ENCODE results near the gene SCUBE1. TPM values are rescaled to one million over a fixed set of nuclear protein-coding genes. Genes with fewer than 3 reads are reported as not detected.

SCUBE1 gene
- total RNA-seq, 1 experiment from 2014 or later: 28.9 TPM

DNA sequence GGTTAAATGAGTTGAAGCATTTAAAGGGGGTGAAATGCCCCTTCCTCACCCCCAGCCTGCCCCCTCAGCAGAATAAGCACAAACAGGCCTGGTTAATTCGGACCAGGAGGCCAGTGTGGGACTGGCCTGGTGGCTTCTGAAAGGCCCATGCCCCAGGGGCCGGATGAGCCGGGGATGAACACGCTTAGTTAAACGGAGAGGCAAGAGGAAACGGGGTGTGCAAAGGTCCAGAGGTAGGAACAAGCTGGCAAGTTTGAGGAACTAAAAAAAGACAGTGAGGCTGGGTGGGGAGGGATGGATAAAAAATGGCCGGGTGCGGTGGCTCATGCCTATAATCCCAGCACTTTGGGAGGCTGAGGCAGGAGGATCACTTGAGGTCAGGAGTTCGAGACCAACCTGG lies 11.5 kb downstream of the SCUBE1 start:
- in situ Hi-C loops (cut with HindIII; ENCODE audit: low sequenced_read_pairs): no loop called here
- DNase-seq (ENCODE audit: low spot score): no peak

DNA sequence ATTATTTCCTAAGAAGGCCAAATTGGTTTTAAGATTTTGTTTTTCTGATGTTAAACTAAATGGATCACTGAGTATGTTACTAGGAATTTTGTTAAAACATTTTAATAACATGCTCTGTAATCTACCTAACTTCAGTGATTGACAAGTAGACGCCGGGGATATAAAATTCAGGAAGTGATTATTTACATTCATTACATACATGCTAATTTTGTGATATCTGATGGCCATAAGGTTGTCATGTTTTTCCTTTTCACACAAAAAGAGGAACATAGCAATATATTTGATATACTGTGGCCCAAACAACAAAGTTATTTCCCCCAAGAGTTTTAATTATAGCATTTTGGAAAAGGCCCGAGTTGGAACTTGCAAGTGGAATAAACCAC lies 12.1 kb downstream of the SCUBE1 start:
- no peak for DNase-seq (ENCODE audit: low spot score)
- in situ Hi-C loops (cut with HindIII; ENCODE audit: low sequenced_read_pairs): no loop called here

DNA sequence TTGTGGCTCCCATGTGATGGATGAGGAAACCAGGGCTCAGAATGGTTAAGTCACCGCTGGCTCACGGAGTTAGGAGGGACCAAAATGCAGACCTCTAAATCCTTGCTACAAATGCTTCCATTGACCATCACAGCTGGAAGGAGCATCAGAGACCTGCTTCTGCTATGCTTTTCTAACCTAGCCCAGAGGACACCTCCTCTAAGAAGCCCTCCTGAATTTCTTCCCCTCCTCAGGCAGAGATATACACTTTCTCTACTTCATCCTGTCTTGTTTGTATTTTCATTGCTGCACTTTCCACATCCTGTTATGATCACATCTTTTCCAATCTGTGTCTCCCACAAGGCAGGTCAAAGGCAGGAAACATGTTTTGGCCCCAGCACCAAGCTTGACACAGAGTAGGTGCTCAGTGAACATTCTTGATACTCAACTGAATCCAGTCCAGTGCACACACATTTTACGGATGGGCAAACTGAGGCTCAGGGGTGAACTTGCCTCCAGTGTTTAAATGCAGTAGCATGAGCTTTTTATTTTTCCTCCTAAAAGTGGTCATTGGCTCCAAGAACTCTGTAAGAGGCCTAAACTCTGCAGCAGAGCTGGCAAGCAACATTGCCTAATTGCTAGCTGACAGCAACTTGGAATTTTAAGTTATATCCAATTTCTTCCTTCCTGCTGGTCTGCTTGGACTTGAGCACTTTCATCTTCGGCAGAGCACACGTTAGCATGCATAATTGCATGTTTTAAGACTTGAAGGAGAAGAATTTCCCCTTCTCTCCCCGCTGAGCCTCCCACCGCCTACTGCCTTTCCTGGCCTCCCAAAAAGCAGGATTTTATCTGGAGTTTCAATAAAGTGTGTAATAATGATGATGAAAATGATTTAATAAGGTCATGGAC lies 12.7 kb downstream of the SCUBE1 start:
- in situ Hi-C loops (cut with HindIII; ENCODE audit: low sequenced_read_pairs): no loop called here
- DNase-seq (ENCODE audit: low spot score): no peak

DNA sequence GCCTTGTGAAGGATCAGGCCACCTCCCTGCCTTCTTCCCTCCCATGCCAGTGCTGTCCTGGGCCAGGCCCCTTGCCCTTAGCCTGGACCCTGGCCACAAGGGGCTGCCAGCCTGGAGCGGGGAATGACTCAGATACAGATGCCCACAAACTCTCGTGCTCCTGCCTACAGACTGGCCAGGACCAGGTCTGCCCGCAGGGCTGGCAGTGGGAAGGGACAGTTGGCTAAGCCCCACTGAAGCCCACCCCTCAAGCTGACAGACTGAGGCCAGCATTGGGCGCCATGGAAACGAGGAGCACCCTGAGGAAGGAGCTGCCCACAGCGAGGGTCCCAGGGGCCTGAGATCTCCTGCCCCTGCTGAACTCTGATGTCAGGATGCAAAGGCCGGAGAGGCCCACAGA lies 14.1 kb downstream of the SCUBE1 start:
- in situ Hi-C loops (cut with HindIII; ENCODE audit: low sequenced_read_pairs): no loop called here
- no peak for DNase-seq (ENCODE audit: low spot score)

DNA sequence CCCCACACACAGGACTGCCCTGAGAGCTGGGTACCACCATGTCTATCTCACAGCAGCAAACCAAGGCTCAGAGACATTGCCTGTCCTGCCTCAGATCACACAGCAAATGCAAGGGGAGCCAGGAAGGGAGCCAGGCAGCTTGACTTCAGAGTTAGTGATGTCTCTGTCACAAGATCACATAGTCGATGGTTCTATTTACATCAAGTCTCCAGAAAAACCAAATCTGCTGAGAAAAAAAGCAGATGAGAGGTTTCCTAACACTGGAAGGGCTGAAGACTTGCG lies 16.1 kb downstream of the SCUBE1 start:
- DNase-seq (ENCODE audit: low spot score): no peak

DNA sequence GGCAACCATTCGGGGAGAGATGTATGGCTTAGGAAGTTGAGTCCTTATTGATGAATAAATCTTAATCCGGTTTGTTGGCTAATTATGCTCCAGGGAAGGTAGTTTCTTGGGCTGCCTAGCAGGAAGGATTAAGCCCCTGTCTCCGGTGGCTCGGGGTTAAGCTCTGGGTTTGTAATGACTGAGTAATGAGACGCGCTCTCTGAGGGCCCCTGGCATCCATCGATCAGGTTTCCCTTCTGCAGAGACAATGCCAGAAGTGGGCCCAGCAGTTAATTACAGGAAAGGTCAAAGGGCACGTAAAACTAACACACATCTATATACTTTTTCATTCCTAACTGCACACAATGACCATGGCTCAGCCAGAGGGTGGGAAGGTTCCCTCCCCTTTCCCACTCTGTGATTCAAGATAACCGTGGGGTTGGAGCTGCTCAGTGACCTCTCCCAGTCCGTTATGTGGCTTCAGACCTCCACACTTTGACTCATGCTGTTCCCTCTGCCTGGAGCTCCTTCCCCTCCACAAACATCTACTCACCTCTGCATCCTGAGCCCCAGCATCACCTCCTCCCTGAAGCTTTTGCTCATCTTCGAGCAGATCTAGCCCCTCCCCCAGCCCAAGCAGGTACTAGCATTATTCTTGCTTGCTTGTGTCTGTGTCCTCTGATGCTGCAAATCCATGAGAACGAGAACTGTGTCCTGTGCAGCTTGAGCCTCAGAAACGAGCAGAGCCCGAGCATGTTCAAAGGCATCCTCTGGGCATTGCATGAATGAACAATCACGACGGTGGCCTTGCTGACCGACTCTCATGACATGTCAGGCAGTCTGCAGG lies 16.6 kb downstream of the SCUBE1 start:
- in situ Hi-C loops (cut with HindIII; ENCODE audit: low sequenced_read_pairs): no loop called here
- DNase-seq (ENCODE audit: low spot score): peak; percentile 59

More for the DNA sequence above, 16.1 kb downstream of the SCUBE1 start:
- in situ Hi-C loops (cut with HindIII; ENCODE audit: low sequenced_read_pairs): no loop called here

DNA sequence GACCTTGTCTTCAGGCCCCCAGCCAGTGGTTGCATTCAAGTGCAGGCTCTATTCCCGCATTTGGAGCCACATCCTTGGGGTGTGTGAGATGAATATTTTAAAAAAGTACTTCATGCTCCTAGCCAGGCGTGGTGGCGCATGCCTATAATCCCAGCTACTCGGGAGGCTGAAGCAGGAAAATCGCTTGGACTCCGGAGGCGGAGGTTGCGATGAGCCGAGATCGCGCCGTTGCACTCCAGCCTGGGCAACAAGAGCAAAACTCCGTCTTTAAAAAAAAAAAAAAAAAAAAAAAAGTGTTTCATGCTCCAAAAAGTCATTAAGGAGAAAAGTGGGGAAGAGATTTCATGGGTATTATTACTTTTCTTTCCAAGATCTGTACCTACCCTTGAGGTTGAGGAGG lies 18.0 kb downstream of the SCUBE1 start:
- in situ Hi-C loops (cut with HindIII; ENCODE audit: low sequenced_read_pairs): no loop called here
- DNase-seq (ENCODE audit: low spot score): no peak

DNA sequence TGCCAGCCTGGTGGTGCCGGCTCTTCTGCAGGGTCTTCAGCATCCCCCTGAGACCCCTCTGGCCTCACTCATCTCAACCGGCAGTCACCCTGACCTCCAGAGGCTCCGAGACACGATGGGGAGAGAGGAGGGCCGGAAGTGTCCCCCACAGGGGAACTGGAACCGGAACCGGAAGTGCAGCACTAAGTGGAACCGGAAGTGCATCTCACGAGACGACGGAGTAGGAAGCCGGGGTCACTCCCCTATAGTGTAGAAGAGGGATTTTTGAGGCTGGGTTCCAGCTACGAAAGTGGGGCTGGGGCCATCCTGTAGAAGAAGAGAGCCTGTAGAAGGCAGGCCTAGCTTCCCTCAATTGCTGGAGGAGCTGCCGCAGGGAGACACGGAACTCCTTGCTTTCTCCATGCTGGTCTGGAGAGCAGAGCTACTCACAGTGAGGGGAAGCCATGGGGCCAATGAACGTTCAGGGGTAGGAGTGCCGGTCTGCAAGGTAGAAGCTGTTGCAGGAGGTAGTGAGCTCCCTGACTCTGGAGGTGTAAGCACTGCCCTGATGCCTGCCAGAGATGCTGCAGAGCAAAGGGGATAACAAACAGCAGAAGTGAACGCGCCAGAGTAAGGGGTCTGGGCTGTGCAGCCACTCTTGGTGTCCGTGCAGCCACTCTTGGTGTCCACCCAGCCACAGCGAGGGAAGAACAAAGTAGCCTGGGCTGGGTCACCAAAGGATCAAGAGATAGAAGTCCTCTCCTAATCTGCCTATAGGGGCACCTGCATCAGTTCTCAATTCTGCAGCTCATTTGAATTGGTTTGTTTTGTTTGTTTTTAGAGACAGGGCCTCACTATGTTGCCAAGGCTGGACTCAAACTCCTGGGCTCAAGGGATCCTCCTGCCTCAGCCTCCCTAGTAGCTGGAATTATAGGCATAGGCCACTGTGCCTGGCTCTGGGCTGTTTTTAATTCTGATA lies 21.9 kb downstream of the SCUBE1 start:
- in situ Hi-C loops (cut with HindIII; ENCODE audit: low sequenced_read_pairs): no loop called here
- DNase-seq (ENCODE audit: low spot score): no peak

DNA sequence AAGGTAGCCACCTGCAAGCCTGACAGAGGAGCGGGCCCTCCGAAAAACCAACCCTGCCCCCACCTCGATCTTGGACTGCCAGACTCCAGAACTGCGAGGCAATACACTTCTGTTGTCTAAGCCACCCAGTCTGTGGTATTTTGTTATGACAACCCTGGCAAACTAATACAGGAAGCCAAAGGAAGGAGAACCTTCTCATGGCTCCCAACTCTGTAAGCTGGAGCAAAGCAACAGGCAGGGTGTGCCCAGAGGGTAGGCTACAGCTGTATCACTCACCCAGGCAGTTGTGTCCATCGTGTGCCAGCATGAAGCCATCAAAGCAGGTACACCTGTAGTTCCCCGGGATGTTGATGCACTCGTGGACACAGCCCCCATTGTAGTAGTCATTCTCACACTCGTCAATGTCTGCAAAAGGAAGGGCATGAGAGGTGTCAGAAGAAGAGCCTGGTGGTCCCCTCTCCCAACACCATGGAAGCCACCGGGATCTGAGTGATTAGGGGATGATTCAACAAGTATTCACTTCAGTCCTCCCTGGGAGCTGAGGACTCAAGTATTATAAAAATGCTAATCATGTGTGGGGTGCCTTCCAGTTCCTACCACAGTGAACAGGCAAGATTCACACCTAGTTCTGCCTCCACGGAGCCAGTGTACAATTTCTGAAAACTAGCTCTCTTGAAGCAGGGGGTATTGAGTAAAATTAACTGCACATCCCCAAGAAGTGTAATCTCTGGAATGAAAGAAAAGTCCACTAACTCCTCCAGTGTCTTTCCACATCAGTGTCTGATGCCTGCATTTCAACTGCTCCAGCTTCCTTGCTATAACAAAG lies 23.3 kb downstream of the SCUBE1 start:
- DNase-seq (ENCODE audit: low spot score): no peak
- in situ Hi-C loops (cut with HindIII; ENCODE audit: low sequenced_read_pairs): no loop called here

DNA sequence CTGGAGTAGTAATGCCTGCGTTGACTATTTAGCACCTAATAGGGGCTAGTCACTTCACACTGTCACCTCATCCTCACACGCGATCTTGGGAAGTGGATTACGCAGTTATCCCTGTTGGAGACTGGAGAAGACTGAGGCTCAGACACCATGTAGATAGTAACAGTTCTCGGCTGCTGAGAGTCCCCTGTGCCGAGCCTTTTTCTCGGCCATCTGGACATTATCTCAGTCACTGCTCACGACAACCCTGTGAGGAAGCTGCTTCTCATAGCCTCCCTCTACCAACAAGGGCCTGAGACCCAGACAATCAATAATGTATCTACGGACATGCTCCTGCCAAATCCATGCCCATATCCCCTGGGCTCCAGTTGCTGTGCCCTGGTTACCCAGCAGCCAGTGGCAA lies 25.9 kb downstream of the SCUBE1 start:
- in situ Hi-C loops (cut with HindIII; ENCODE audit: low sequenced_read_pairs): no loop called here
- peak; percentile 33 for DNase-seq (ENCODE audit: low spot score)

DNA sequence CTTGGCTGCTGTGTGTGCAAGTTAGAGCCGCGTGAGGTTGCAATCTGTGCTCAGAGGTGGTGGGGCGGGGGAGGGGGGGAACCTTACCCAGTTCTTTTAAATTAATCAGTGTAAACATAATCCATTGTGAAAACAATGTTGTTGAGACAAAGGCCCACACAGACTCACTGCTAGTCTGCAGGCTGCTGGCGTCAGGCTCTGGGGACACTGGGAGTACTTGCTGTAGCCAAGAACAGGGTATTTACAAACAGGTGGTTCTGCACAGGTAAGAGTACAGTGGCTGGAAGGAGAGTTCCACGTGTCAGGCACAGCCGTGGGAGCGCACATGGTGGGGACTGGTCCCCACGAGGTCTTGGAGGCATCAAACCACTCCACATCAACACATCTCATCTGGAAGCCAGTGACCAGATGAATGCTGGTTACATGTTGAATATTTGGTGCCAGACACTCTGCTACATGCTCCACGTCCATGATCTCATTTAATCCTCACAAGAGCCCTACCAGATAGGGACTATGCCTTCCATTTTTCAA lies 27.4 kb downstream of the SCUBE1 start:
- no peak for DNase-seq (ENCODE audit: low spot score)
- in situ Hi-C loops (cut with HindIII; ENCODE audit: low sequenced_read_pairs): no loop called here

DNA sequence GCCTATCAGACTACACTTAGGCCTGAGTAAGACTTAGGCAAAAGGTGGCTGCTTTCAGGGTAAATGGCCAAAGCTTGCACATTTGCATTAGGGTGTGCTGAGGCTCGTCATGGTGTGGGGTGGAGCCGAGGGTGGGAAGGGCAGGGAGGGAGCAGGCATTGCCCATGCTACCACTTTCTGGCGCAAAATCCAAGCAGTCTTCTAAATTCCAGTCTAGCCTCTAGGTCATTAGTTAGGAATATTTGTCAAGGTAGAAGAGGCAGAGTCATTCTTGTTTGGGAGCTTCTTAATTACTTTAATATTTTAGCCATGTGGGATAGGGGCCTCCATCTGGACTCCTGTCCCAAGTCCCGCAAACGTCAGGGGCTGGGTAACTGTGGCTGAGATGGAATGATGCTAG lies 28.6 kb downstream of the SCUBE1 start:
- in situ Hi-C loops (cut with HindIII; ENCODE audit: low sequenced_read_pairs): no loop called here

DNA sequence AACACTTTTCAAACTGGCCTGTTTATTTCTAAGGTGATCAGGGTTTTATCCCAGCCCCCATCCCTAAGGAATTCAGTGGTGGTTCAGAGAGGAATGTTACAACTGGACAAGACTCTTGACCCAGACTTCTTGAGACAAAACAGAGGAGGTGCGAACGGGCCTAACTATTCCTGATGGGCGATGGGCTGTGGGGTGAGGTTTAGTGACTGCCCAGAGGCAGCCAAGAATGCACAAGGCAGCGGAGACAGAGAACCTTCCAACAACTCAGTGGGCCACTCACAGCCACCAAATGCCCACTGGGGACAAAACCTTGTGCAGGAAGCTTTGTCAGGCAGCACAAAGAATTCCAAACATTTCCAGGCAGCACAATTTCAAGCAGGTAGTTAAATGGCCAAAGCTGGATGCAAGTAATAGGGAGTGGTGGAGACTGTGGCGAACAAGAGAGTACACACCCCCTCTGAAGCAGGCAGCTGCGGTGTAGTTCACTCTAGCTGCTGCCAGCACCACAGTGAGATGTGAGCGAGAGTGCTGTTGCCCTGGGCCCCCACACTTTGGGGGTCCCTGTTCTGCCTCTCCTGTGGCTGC lies 29.2 kb downstream of the SCUBE1 start:
- in situ Hi-C loops (cut with HindIII; ENCODE audit: low sequenced_read_pairs): no loop called here
- DNase-seq (ENCODE audit: low spot score): no peak

More for the DNA sequence above, 28.6 kb downstream of the SCUBE1 start:
- DNase-seq (ENCODE audit: low spot score): no peak

DNA sequence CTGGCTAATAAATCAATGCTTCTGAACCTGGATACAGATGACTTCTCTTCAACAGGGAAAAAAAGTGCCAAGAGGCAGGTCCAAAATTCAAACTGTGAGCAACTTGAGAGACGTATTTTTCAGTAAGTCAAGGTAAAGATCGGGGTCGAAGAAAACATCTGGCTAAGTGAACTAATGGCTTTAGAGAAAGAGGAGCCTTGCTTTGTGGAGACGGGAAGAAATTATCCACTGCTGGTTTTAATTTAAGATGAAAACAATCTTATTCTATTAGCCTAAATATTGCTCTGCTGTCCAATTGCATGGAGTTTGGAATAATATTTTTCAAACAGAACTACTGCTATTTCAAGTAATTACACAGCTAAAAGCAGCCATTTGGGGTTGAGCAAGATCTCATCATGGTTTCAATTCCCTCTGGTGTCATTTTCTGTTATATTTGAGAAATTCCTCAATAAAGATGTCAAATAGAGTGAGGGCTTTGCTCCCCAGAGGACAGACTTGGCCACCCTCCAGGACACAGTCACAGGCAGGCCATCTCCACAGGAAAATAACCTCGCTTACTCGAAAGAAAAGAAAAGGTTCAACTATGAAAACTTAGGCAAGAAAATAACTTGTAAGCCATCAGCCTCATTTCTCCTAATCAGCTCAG lies 29.8 kb downstream of the SCUBE1 start:
- DNase-seq (ENCODE audit: low spot score): no peak
- in situ Hi-C loops (cut with HindIII; ENCODE audit: low sequenced_read_pairs): no loop called here

DNA sequence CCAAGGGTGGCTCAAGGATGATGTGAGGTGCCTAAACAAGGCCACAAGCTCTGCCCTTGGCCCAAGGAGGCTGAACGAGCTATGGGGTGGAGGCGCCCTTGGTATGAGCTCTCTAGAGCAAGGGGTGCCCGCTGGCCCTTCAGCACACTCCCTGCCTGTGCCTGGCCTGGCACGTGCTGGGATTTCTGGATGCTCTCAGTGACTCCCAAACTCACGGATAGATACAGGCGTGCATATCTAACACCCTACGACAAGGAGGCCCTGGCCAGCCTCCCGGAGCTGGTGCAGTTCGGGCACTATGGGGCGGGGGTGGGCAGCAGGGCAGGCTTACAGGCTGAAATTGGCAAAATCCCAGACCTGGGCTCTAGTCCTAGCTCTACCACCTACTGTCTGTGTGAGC lies 30.6 kb downstream of the SCUBE1 start:
- in situ Hi-C loops (cut with HindIII; ENCODE audit: low sequenced_read_pairs): no loop called here
- DNase-seq (ENCODE audit: low spot score): no peak

DNA sequence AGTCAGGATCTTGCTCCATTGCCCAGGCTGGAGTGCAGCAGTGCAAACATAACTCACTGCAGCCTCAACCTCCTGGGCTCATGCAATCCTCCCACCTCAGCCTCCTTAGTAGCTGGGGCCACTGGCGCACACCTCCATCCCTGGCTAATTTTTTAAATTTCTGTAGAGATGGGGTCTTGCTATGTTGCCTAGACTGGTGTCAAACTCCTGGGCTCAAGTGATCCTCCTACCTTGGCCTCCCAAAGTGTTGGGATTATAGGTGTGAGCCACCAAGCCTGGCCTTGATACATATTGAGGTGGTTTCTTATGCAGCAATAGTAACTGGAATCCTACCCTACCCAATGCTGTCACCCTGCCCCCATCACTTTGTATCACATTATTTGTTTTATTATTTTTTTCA lies 32.4 kb downstream of the SCUBE1 start:
- in situ Hi-C loops (cut with HindIII; ENCODE audit: low sequenced_read_pairs): no loop called here
- no peak for DNase-seq (ENCODE audit: low spot score)

DNA sequence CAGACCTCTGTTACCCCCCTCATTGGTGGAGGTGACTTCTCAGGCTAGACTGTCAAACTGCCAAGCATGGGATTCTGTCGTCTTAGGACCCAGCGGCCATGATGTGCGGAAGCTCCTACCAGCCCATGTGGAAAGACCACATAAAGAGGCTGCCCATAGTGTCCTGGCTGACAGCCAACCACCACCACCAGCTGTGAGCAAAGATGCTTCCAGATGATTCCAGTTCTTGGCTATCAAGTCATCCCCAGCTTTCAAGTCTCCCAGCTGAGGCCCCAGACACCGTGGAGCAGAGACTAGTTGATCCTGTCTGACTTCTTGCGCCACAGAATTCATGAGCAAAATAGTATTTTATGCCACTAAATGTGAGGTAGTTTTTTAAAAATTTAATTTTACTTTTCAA lies 32.9 kb downstream of the SCUBE1 start:
- in situ Hi-C loops (cut with HindIII; ENCODE audit: low sequenced_read_pairs): no loop called here
- no peak for DNase-seq (ENCODE audit: low spot score)

DNA sequence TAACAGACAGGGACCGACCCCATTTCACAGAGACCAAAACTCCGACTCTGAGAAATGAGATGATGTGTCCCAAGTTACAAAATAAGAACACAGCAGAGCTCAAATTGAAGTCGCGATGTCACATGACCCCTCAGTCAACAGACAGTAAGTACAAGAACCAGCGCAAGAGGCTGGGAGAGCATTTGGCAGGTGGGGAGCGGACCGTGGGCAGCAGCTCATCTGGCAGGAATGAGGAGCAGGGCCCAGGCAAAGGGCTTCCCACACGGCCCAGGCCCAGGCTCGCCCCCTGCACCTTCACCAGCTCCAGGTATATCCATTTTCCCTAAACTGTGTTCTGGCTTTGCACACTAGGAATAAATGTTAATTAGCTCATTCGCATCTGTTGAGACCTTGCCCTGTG lies 34.3 kb downstream of the SCUBE1 start:
- no peak for DNase-seq (ENCODE audit: low spot score)
- in situ Hi-C loops (cut with HindIII; ENCODE audit: low sequenced_read_pairs): no loop called here
